H9 (cell line): ENCODE results near the gene HYDIN. TPM values are rescaled to one million over a fixed set of nuclear protein-coding genes. Genes with fewer than 3 reads are reported as not detected.
"Not testable (repeated sequence)": the region's sequence is repeated elsewhere in the genome, so short reads cannot be mapped to it uniquely, and the experiment has no call there.

ENCODE experiments used
- DNase-seq: peaks from one replicate; pipeline ENCODE4 v3.0.0-alpha.2; 2017
- H2AFZ ChIP-seq: one replicate; pipeline ENCODE4 v1.6.1; 2013; ENCODE audit warnings: mild to moderate bottlenecking, low read length, control low read depth, moderate library complexity
- H2AK5ac ChIP-seq: 2 replicates; pipeline ENCODE4 v1.6.1; 2013; ENCODE audit warnings: low read length, control low read depth, mixed read lengths; ENCODE audit not compliant: insufficient read length
- H2BK120ac ChIP-seq: one replicate; pipeline ENCODE4 v1.6.1; 2013; ENCODE audit warnings: low read depth, mild to moderate bottlenecking, low read length, control low read depth, inconsistent platforms; ENCODE audit not compliant: poor library complexity, severe bottlenecking
- H2BK12ac ChIP-seq: 2 replicates; pipeline ENCODE4 v1.6.1; 2013; ENCODE audit warnings: low read length, control low read depth, mixed read lengths, low read depth; ENCODE audit not compliant: insufficient read length
- H2BK15ac ChIP-seq: 2 replicates; pipeline ENCODE4 v1.6.1; 2013; ENCODE audit warnings: low read depth, low read length, control low read depth
- H2BK20ac ChIP-seq: one replicate; pipeline ENCODE4 v1.6.1; 2013; ENCODE audit warnings: low read depth, mild to moderate bottlenecking, low read length, control low read depth, inconsistent platforms; ENCODE audit not compliant: poor library complexity, severe bottlenecking
- H2BK5ac ChIP-seq: 2 replicates; pipeline ENCODE4 v1.6.1; 2013; ENCODE audit warnings: low read length, control low read depth, mixed read lengths; ENCODE audit not compliant: insufficient read length
- H3K14ac ChIP-seq: 2 replicates; pipeline ENCODE4 v1.6.1; 2013; ENCODE audit warnings: low read length, control low read depth; ENCODE audit not compliant: insufficient read depth
- H3K18ac ChIP-seq: 2 replicates; pipeline ENCODE4 v1.6.1; 2013; ENCODE audit warnings: low read depth, mild to moderate bottlenecking, mixed read lengths, low read length, control low read depth; ENCODE audit not compliant: insufficient read length
- H3K23ac ChIP-seq: 2 replicates; pipeline ENCODE4 v1.6.1; 2013; ENCODE audit warnings: low read length, control low read depth, mixed read lengths, low read depth; ENCODE audit not compliant: insufficient read length
- H3K23me2 ChIP-seq: 2 replicates; pipeline ENCODE4 v1.6.1; 2013; ENCODE audit warnings: low read depth, mild to moderate bottlenecking, mixed read lengths, low read length, control low read depth; ENCODE audit not compliant: insufficient read length, poor library complexity, severe bottlenecking
- H3K27ac ChIP-seq: 2 replicates; pipeline ENCODE4 v1.5.1; 2013; ENCODE audit warnings: low read length, control low read depth, mixed read lengths, low read depth; ENCODE audit not compliant: insufficient read length
- H3K27me3 ChIP-seq: 2 replicates; pipeline ENCODE4 v1.6.1; 2013; ENCODE audit warnings: low read length, control low read depth, inconsistent platforms; ENCODE audit not compliant: insufficient read depth
- H3K4ac ChIP-seq: 2 replicates; pipeline ENCODE4 v1.6.1; 2013; ENCODE audit warnings: low read depth, mild to moderate bottlenecking, control low read depth, inconsistent platforms, low read length, moderate library complexity
- H3K4me1 ChIP-seq: 2 replicates; pipeline ENCODE4 v1.6.1; 2013; ENCODE audit warnings: low read length, control low read depth, inconsistent platforms; ENCODE audit not compliant: insufficient read depth
- H3K4me2 ChIP-seq: 2 replicates; pipeline ENCODE4 v1.6.1; 2013; ENCODE audit warnings: low read length, control low read depth, mixed read lengths; ENCODE audit not compliant: insufficient read length, insufficient read depth
- H3K56ac ChIP-seq: 2 replicates; pipeline ENCODE4 v1.6.1; 2013; ENCODE audit warnings: low read depth, mild to moderate bottlenecking, mixed read lengths, low read length, control low read depth; ENCODE audit not compliant: insufficient read length
- H3K79me1 ChIP-seq: 2 replicates; pipeline ENCODE4 v1.6.1; 2013; ENCODE audit warnings: low read depth, mild to moderate bottlenecking, moderate library complexity, low read length, control low read depth, inconsistent platforms; ENCODE audit not compliant: insufficient read depth, poor library complexity, severe bottlenecking
- H3K79me2 ChIP-seq: 2 replicates; pipeline ENCODE4 v1.6.1; 2013; ENCODE audit warnings: low read length, control low read depth, inconsistent platforms; ENCODE audit not compliant: insufficient read depth
- H3K9ac ChIP-seq: 2 replicates; pipeline ENCODE4 v1.6.1; 2013; ENCODE audit warnings: low read length, control low read depth, mixed read lengths; ENCODE audit not compliant: insufficient read length; ENCODE audit errors: extremely low read depth
- H3K9me3 ChIP-seq: one replicate; pipeline ENCODE4 v1.6.1; 2013; ENCODE audit warnings: low read depth, low read length, inconsistent platforms; ENCODE audit not compliant: control insufficient read depth
- H3T11ph ChIP-seq: one replicate; pipeline ENCODE4 v1.6.1; 2013; ENCODE audit warnings: mild to moderate bottlenecking, low read length, control low read depth, inconsistent platforms
- H4K20me1 ChIP-seq: one replicate; pipeline ENCODE4 v1.6.1; 2013; ENCODE audit not compliant: control insufficient read depth, insufficient read length, insufficient read depth
- H4K5ac ChIP-seq: 2 replicates; pipeline ENCODE4 v1.6.1; 2013; ENCODE audit warnings: low read depth, mild to moderate bottlenecking, mixed read lengths, low read length, control low read depth; ENCODE audit not compliant: insufficient read length
- H4K8ac ChIP-seq: replicated peaks from 2 replicates; pipeline ENCODE4 v1.6.1; 2013; ENCODE audit warnings: low read length, control low read depth, mixed read lengths, low read depth; ENCODE audit not compliant: insufficient read length
- H4K91ac ChIP-seq: 2 replicates; pipeline ENCODE4 v1.6.1; 2013; ENCODE audit warnings: low read depth, mild to moderate bottlenecking, moderate library complexity, mixed read lengths, low read length, control low read depth; ENCODE audit not compliant: insufficient read length
- H3K27ac Mint-ChIP-seq, 3 experiments: 2 replicates in 2 of 3; 3 replicates in 1 of 3; pipeline ENCODE4 v1.8.0; 2020 to 2021; ENCODE audit warnings: mixed read lengths in 3 of 3, mild to moderate bottlenecking in 1 of 3, moderate library complexity in 1 of 3
- H3K27me3 Mint-ChIP-seq: 2 replicates; pipeline ENCODE4 v1.8.0; 2021; ENCODE audit warnings: low read depth, mild to moderate bottlenecking, moderate library complexity, mixed read lengths
- H3K36me3 Mint-ChIP-seq, 3 experiments: 2 replicates in 2 of 3; 3 replicates in 1 of 3; pipeline ENCODE4 v1.8.0; 2020 to 2021; ENCODE audit warnings: low read depth in 3 of 3, mixed read lengths in 3 of 3; ENCODE audit not compliant: insufficient read depth in 1 of 3
- H3K4me1 Mint-ChIP-seq, 2 experiments: 2 replicates each; pipeline ENCODE4 v1.8.0; 2020; ENCODE audit warnings: mixed read lengths in 2 of 2
- H3K4me3 Mint-ChIP-seq, 2 experiments: 2 replicates in 1 of 2; 3 replicates in 1 of 2; pipeline ENCODE4 v1.8.0; 2020 to 2021; ENCODE audit warnings: mild to moderate bottlenecking in 2 of 2, mixed read lengths in 2 of 2, moderate library complexity in 1 of 2
- H3K9me3 Mint-ChIP-seq, 2 experiments: 2 replicates in 1 of 2; 3 replicates in 1 of 2; pipeline ENCODE4 v1.8.0; 2020; ENCODE audit warnings: mild to moderate bottlenecking in 2 of 2, mixed read lengths in 2 of 2, moderate library complexity in 1 of 2
- WGBS: extraction: QIAGEN DNeasy Blood & Tissue Kit; methylation state at CpG from one replicate; pipeline ENCODE4 v1.1.7; 2013; ENCODE audit warnings: missing lambda C conversion rate, low lambda C conversion rate, mixed read lengths; ENCODE audit not compliant: insufficient read length; ENCODE audit errors: extremely low coverage; 5-methylcytosine and 5-hydroxymethylcytosine counted together
- total RNA-seq: library from RNA; stranded (reverse); gene quantifications from 2 replicates; pipeline ENCODE4 v1.2.1, GENCODE V29; 2021

The HYDIN gene
- total RNA-seq, 1 experiment from 2014 or later, result 1.7 TPM

GRCh38 chr16:71157278-71157677 lies 73.2 kb downstream of the HYDIN start:
- H3K23me2 ChIP-seq, H3K36me3 Mint-ChIP-seq, H4K91ac ChIP-seq, H3K18ac ChIP-seq, H3K56ac ChIP-seq, H3K9me3 Mint-ChIP-seq, H3K27me3 ChIP-seq, H3K4me2 ChIP-seq, H3K79me1 ChIP-seq, H2BK12ac ChIP-seq, H3T11ph ChIP-seq, H2AK5ac ChIP-seq, H3K79me2 ChIP-seq, H4K5ac ChIP-seq, H2BK5ac ChIP-seq, H3K4me3 Mint-ChIP-seq, H3K4me1 Mint-ChIP-seq, H3K4me1 ChIP-seq, H3K9ac ChIP-seq, H3K23ac ChIP-seq, H2BK15ac ChIP-seq, H4K20me1 ChIP-seq, H3K27ac ChIP-seq, H3K9me3 ChIP-seq, H3K4ac ChIP-seq, H2BK20ac ChIP-seq, H3K27ac Mint-ChIP-seq, DNase-seq, H2BK120ac ChIP-seq, H4K8ac ChIP-seq, H3K27me3 Mint-ChIP-seq, H2AFZ ChIP-seq, H3K14ac ChIP-seq: not testable (repeated sequence)
- no CpG with 5 or more reads among the region's 2 CpGs for WGBS

GRCh38 chr16:71153329-71153728 lies 77.2 kb downstream of the HYDIN start:
- not testable (repeated sequence) for H3K9me3 Mint-ChIP-seq, H2BK20ac ChIP-seq, H3K18ac ChIP-seq, H3K14ac ChIP-seq, H4K91ac ChIP-seq, H2BK5ac ChIP-seq, H3T11ph ChIP-seq, H2BK15ac ChIP-seq, H4K20me1 ChIP-seq, H3K27me3 Mint-ChIP-seq, H3K23me2 ChIP-seq, H3K9me3 ChIP-seq, H3K79me2 ChIP-seq, H4K5ac ChIP-seq, H3K4ac ChIP-seq, H3K27ac ChIP-seq, H3K56ac ChIP-seq, H3K4me2 ChIP-seq, DNase-seq, H3K27me3 ChIP-seq, H2AK5ac ChIP-seq, H4K8ac ChIP-seq, H3K9ac ChIP-seq, H3K4me1 ChIP-seq, H2AFZ ChIP-seq, H3K79me1 ChIP-seq, H3K23ac ChIP-seq, H3K4me3 Mint-ChIP-seq, H3K4me1 Mint-ChIP-seq, H3K36me3 Mint-ChIP-seq, H2BK12ac ChIP-seq, H2BK120ac ChIP-seq
- peak overlapping the region in 2 of 3 experiments; percentile 84 to 85; a peak in 4 of 7 replicates for H3K27ac Mint-ChIP-seq
- no CpG with 5 or more reads among the region's 6 CpGs for WGBS
